ENCODE results near the gene TAC4. TPM values are rescaled to one million over a fixed set of nuclear protein-coding genes. Genes with fewer than 3 reads are reported as not detected.

TAC4 gene
- not detected in 2 replicates for total RNA-seq (2014; rRNA removed; shearing (Covaris generic); ENCODE audit: low replicate concordance)

DNA sequence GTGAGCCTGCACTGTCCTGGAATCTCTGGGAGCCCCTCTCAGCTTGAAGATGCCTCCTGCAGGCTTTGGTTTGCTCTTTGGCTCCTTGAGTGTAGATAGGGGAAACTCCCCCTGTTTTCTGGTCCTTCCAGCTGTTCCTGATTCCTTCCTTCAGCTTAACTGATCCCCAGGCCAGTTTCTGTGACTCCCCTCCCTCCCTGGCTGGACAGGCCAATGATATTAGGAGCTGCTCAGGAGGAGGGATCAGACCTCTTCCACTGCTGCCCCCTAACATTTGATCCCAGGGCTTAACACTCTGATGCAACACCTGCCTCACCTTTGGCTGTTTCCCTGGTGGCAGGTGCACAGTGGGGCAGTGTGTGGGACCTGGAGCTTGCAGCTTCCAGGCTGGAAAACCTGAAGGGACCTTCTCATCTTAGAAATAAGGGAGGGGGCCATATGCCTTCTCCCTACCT, at the start of gene TAC4:
TSS of gene TAC4 (minus strand) at position 51 of the 455 bp plus-strand sequence. CDS start 52 bp downstream, outside the sequence.
- H3K9ac ChIP-seq (ENCODE audit: low read length): no peak within 1 kb of the TSS
- no peaks in the 10 kb centered on the region for H3K79me2 ChIP-seq (ENCODE audit: low read length)
- H3K27ac ChIP-seq (ENCODE audit: low read length): no peak within 1 kb of the TSS
- no peaks in the 10 kb centered on the region for H3K9me3 ChIP-seq (ENCODE audit: low read length)
- H3K4me1 ChIP-seq (ENCODE audit: low read length): no peaks in the 10 kb centered on the region; the same call in 1 of the 2 replicates
- no peaks in the 10 kb centered on the region for H3K9me2 ChIP-seq (replicated peaks; ENCODE audit: insufficient read depth, low read length)
- H3K4me3 ChIP-seq (ENCODE audit: low read length): no peak within 1 kb of the TSS
- H3K36me3 ChIP-seq (ENCODE audit: insufficient read depth, low read length): 0 out of 2 replicates have a peak, but pooled peaks cover 3% of the 10 kb centered on the region
- H3K4me2 ChIP-seq (ENCODE audit: low read depth, low read length, poor library complexity, severe bottlenecking): no peak within 1 kb of the TSS
- 0 out of 2 replicates have a peak, but pooled peaks cover 6% of the 10 kb centered on the region for H4K20me1 ChIP-seq (ENCODE audit: insufficient read depth, low read depth, low read length)
- no peak for DNase-seq
- no peak within 1 kb of the TSS for H2AFZ ChIP-seq (ENCODE audit: low read length)
- no peaks in the 10 kb centered on the region for H3K27me3 ChIP-seq (ENCODE audit: low read length)

GRCh38 chr17:49896860-49897259, 49.0 kb upstream of the TAC4 start:
- Histone ChIP-seq H3K36me3 (ENCODE audit: insufficient read depth, low read length) (no peaks in the 10 kb centered on the region), H3K27ac (ENCODE audit: low read length) (no peak overlapping the region), H2AFZ (ENCODE audit: low read length) (no peak overlapping the region), H3K4me1 (ENCODE audit: low read length) (no peaks in the 10 kb centered on the region), H4K20me1 (ENCODE audit: insufficient read depth, low read depth, low read length) (no peaks in the 10 kb centered on the region), H3K9ac (ENCODE audit: low read length) (no peak overlapping the region), H3K4me3 (ENCODE audit: low read length) (no peak overlapping the region), H3K9me3 (ENCODE audit: low read length) (no peaks in the 10 kb centered on the region), H3K9me2 (replicated peaks; ENCODE audit: insufficient read depth, low read length) (no peaks in the 10 kb centered on the region), H3K79me2 (ENCODE audit: low read length) (no peaks in the 10 kb centered on the region), H3K4me2 (ENCODE audit: low read depth, low read length, poor library complexity, severe bottlenecking) (no peak overlapping the region), H3K27me3 (ENCODE audit: low read length) (no peaks in the 10 kb centered on the region)
- DNase-seq: no peak

DNA sequence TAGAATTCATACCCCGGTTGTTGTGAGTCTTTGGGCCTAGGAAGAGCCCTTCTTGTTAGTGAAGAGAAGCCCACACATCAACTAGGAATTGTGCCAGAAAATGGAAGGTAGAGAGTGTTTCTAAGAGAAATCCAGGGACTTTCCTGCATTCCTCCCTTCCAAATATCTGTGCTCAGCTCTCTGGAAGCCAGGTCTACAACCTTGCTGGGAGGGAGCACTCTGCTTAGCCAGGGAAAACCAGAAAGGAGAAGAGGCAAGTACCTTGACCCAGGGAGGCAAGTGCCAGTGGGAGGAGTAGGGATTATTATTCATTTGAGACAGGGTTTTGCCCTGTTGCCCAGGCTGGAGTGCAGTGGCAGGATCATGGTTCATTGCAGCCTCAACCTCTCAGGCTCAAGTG, 48.4 kb upstream of the TAC4 start:
- Histone ChIP-seq H2AFZ (ENCODE audit: low read length) (no peak overlapping the region), H3K79me2 (ENCODE audit: low read length) (no peaks in the 10 kb centered on the region), H3K9me2 (replicated peaks; ENCODE audit: insufficient read depth, low read length) (no peaks in the 10 kb centered on the region), H3K4me1 (ENCODE audit: low read length) (no peaks in the 10 kb centered on the region), H3K27me3 (ENCODE audit: low read length) (no peaks in the 10 kb centered on the region), H3K4me3 (ENCODE audit: low read length) (no peak overlapping the region), H3K9me3 (ENCODE audit: low read length) (no peaks in the 10 kb centered on the region), H3K36me3 (ENCODE audit: insufficient read depth, low read length) (no peaks in the 10 kb centered on the region), H4K20me1 (ENCODE audit: insufficient read depth, low read depth, low read length) (no peaks in the 10 kb centered on the region), H3K4me2 (ENCODE audit: low read depth, low read length, poor library complexity, severe bottlenecking) (no peak overlapping the region), H3K9ac (ENCODE audit: low read length) (no peak overlapping the region), H3K27ac (ENCODE audit: low read length) (no peak overlapping the region)
- no peak for DNase-seq

GRCh38 chr17:49895812-49896211, 47.9 kb upstream of the TAC4 start:
- Histone ChIP-seq H3K27me3 (ENCODE audit: low read length) (no peaks in the 10 kb centered on the region), H3K9me2 (replicated peaks; ENCODE audit: insufficient read depth, low read length) (no peaks in the 10 kb centered on the region)
- no peak for DNase-seq

DNA sequence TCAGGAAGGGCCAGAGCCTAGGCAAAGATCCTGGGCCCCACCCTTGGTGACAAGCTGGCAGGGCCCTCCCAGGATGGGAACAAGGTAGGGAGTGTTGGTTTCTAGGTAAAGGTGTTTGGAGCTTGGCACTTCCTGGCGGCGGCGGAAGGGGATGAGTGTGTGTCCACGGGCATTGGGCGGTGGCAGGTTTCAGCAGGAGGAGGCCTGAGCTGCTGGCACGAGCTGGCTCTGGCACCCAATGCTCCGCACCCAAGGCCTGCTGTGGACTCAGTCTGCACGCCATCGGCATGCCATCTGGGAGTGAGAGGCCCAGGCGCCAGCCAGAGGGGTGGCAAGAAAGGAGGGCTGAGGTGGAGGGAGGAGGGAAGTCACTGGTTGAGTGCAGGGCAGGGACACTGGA, 46.9 kb upstream of the TAC4 start:
- Histone ChIP-seq H3K4me1 (ENCODE audit: low read length) (no peaks in the 10 kb centered on the region), H3K9me3 (ENCODE audit: low read length) (no peaks in the 10 kb centered on the region), H3K79me2 (ENCODE audit: low read length) (no peaks in the 10 kb centered on the region), H2AFZ (ENCODE audit: low read length) (no peak overlapping the region), H3K27ac (ENCODE audit: low read length) (no peak overlapping the region), H3K27me3 (ENCODE audit: low read length) (no peaks in the 10 kb centered on the region), H3K9me2 (replicated peaks; ENCODE audit: insufficient read depth, low read length) (no peaks in the 10 kb centered on the region), H3K9ac (ENCODE audit: low read length) (no peak overlapping the region), H3K36me3 (ENCODE audit: insufficient read depth, low read length) (no peaks in the 10 kb centered on the region), H3K4me3 (ENCODE audit: low read length) (no peak overlapping the region), H3K4me2 (ENCODE audit: low read depth, low read length, poor library complexity, severe bottlenecking) (no peak overlapping the region), H4K20me1 (ENCODE audit: insufficient read depth, low read depth, low read length) (no peaks in the 10 kb centered on the region)
- no peak for DNase-seq

More at GRCh38 chr17:49895812-49896211, 47.9 kb upstream of the TAC4 start:
- H3K4me2 ChIP-seq (ENCODE audit: low read depth, low read length, poor library complexity, severe bottlenecking): no peak overlapping the region
- H2AFZ ChIP-seq (ENCODE audit: low read length): no peak overlapping the region
- no peak overlapping the region for H3K9ac ChIP-seq (ENCODE audit: low read length)
- H3K9me3 ChIP-seq (ENCODE audit: low read length): no peaks in the 10 kb centered on the region
- H3K27ac ChIP-seq (ENCODE audit: low read length): no peak overlapping the region
- no peaks in the 10 kb centered on the region for H3K36me3 ChIP-seq (ENCODE audit: insufficient read depth, low read length)
- no peaks in the 10 kb centered on the region for H3K4me1 ChIP-seq (ENCODE audit: low read length)
- no peaks in the 10 kb centered on the region for H4K20me1 ChIP-seq (ENCODE audit: insufficient read depth, low read depth, low read length)
- H3K79me2 ChIP-seq (ENCODE audit: low read length): no peaks in the 10 kb centered on the region
- H3K4me3 ChIP-seq (ENCODE audit: low read length): no peak overlapping the region

- Histone ChIP-seq H4K20me1 (ENCODE audit: insufficient read depth, low read depth, low read length) (no peaks in the 10 kb centered on the region), H3K36me3 (ENCODE audit: insufficient read depth, low read length) (no peaks in the 10 kb centered on the region), H3K79me2 (ENCODE audit: low read length) (no peaks in the 10 kb centered on the region), H2AFZ (ENCODE audit: low read length) (no peak overlapping the region), H3K27me3 (ENCODE audit: low read length) (no peaks in the 10 kb centered on the region), H3K9ac (ENCODE audit: low read length) (no peak overlapping the region), H3K27ac (ENCODE audit: low read length) (no peak overlapping the region), H3K4me3 (ENCODE audit: low read length) (no peak overlapping the region), H3K4me1 (ENCODE audit: low read length) (no peaks in the 10 kb centered on the region), H3K9me2 (replicated peaks; ENCODE audit: insufficient read depth, low read length) (no peaks in the 10 kb centered on the region), H3K4me2 (ENCODE audit: low read depth, low read length, poor library complexity, severe bottlenecking) (no peak overlapping the region), H3K9me3 (ENCODE audit: low read length) (no peaks in the 10 kb centered on the region)
- DNase-seq: no peak
These were observed 44.0 kb upstream of the TAC4 start for GRCh38 chr17:49891694-49892389.

GRCh38 chr17:49891271-49891670, 43.4 kb upstream of the TAC4 start:
- Histone ChIP-seq H2AFZ (ENCODE audit: low read length) (no peak overlapping the region), H3K27me3 (ENCODE audit: low read length) (no peaks in the 10 kb centered on the region)

GRCh38 chr17:49890852-49891251, 43.0 kb upstream of the TAC4 start:
- Histone ChIP-seq H3K79me2 (ENCODE audit: low read length) (no peaks in the 10 kb centered on the region), H2AFZ (ENCODE audit: low read length) (no peak overlapping the region), H3K4me1 (ENCODE audit: low read length) (no peaks in the 10 kb centered on the region), H3K36me3 (ENCODE audit: insufficient read depth, low read length) (no peaks in the 10 kb centered on the region), H4K20me1 (ENCODE audit: insufficient read depth, low read depth, low read length) (no peaks in the 10 kb centered on the region), H3K9me3 (ENCODE audit: low read length) (no peaks in the 10 kb centered on the region), H3K4me2 (ENCODE audit: low read depth, low read length, poor library complexity, severe bottlenecking) (no peak overlapping the region), H3K27ac (ENCODE audit: low read length) (no peak overlapping the region), H3K27me3 (ENCODE audit: low read length) (no peaks in the 10 kb centered on the region), H3K9ac (ENCODE audit: low read length) (no peak overlapping the region), H3K4me3 (ENCODE audit: low read length) (no peak overlapping the region), H3K9me2 (replicated peaks; ENCODE audit: insufficient read depth, low read length) (no peaks in the 10 kb centered on the region)
- no peak for DNase-seq

More at GRCh38 chr17:49891271-49891670, 43.4 kb upstream of the TAC4 start:
- H3K4me2 ChIP-seq (ENCODE audit: low read depth, low read length, poor library complexity, severe bottlenecking): no peak overlapping the region
- H3K4me1 ChIP-seq (ENCODE audit: low read length): no peaks in the 10 kb centered on the region
- no peak overlapping the region for H3K27ac ChIP-seq (ENCODE audit: low read length)
- no peaks in the 10 kb centered on the region for H3K36me3 ChIP-seq (ENCODE audit: insufficient read depth, low read length)
- H3K9me3 ChIP-seq (ENCODE audit: low read length): no peaks in the 10 kb centered on the region
- no peak for DNase-seq
- no peaks in the 10 kb centered on the region for H3K79me2 ChIP-seq (ENCODE audit: low read length)
- H3K9ac ChIP-seq (ENCODE audit: low read length): no peak overlapping the region
- H4K20me1 ChIP-seq (ENCODE audit: insufficient read depth, low read depth, low read length): no peaks in the 10 kb centered on the region
- no peaks in the 10 kb centered on the region for H3K9me2 ChIP-seq (replicated peaks; ENCODE audit: insufficient read depth, low read length)
- H3K4me3 ChIP-seq (ENCODE audit: low read length): no peak overlapping the region
